SH-SY5Y (cell line): ENCODE measurements around the gene ABCG2.

Experiments
- GATA2 ChIP-seq: IDR thresholded peaks from 2 replicates; pipeline ENCODE4 v1.6.1; 2011; ENCODE audit warnings: mild to moderate bottlenecking, low read depth, low read length
- GATA3 ChIP-seq: IDR thresholded peaks from 2 replicates; pipeline ENCODE4 v1.6.1; 2011; ENCODE audit warnings: low read depth, mild to moderate bottlenecking, low read length, moderate library complexity

DNA sequence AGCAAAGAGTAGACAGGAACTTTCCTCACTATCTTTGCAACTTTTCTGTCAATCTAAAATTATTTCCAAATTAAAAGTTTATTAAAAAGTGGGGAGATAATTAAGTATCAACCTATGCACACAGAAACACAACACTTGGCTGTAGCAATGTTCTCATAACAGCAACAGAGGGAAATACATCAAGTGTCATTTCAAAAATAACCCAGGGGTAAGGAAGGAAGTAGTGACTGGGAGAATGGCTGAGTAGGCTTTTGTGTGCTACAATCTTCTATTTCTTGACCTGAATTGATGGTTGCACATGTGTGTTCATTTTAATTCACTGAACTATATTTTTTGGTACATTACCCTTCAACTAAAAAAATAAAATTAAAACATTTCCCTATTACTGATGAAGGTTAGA, 67.5 kb downstream of the ABCG2 start:
- no peak for TF ChIP-seq GATA2
- no peak for TF ChIP-seq GATA3
